ENCODE data around the gene COL11A2.

- TF ChIP-seq CTCF (IDR thresholded peaks at IDR 0.05) (no peak), POLR2A (IDR thresholded peaks at IDR 0.05) (no peak)
These were observed 55.9 kb downstream of the COL11A2 start for GRCh38 chr6:33136310-33136900.
